ENCODE measurements around the gene GEMIN4.

Gene GEMIN4

GRCh38 chr17:740240-741017 lies 11.6 kb downstream of the GEMIN4 start:
- no peaks in the 10 kb centered on the region for H3K9me3 ChIP-seq (ENCODE audit: severe bottlenecking)
- peaks cover 94% of the 10 kb centered on the region for H3K36me3 ChIP-seq
- no peak overlapping the region for H3K4me3 ChIP-seq (ENCODE audit: low read depth, low read length)
- no peaks in the 10 kb centered on the region for H3K27me3 ChIP-seq (ENCODE audit: insufficient read depth, low read depth, severe bottlenecking)
- TF ChIP-seq CTCF (IDR thresholded peaks at IDR 0.05; ENCODE audit: low read depth, low read length), result no peak
- no peak overlapping the region for H3K27ac ChIP-seq
- no peak for DNase-seq

- Histone ChIP-seq H3K4me3 (ENCODE audit: low read depth, low read length) (no peak overlapping the region), H3K27ac (no peak overlapping the region), H3K36me3 (peaks cover 88% of the 10 kb centered on the region), H3K9me3 (ENCODE audit: severe bottlenecking) (no peaks in the 10 kb centered on the region), H3K27me3 (ENCODE audit: insufficient read depth, low read depth, severe bottlenecking) (no peaks in the 10 kb centered on the region)
- no peak for DNase-seq
- no peak for TF ChIP-seq CTCF (IDR thresholded peaks at IDR 0.05; ENCODE audit: low read depth, low read length)
These were observed 14.4 kb downstream of the GEMIN4 start for GRCh38 chr17:737561-738113.

- no peak for DNase-seq
- peak overlapping the region; percentile 73; the same call in 1 of the 2 replicates for H3K4me3 ChIP-seq (ENCODE audit: low read depth, low read length)
- no peaks in the 10 kb centered on the region for H3K9me3 ChIP-seq (ENCODE audit: severe bottlenecking)
- no peak for TF ChIP-seq CTCF (IDR thresholded peaks at IDR 0.05; ENCODE audit: low read depth, low read length)
- no peaks in the 10 kb centered on the region for H3K27me3 ChIP-seq (ENCODE audit: insufficient read depth, low read depth, severe bottlenecking)
- no peak overlapping the region for H3K27ac ChIP-seq
- peaks cover 53% of the 10 kb centered on the region for H3K36me3 ChIP-seq
These were observed 18.3 kb downstream of the GEMIN4 start for GRCh38 chr17:733743-734142.

GRCh38 chr17:732902-733720 lies 19.0 kb downstream of the GEMIN4 start:
- H3K4me3 ChIP-seq (ENCODE audit: low read depth, low read length), result peak overlapping the region; percentile 73
- DNase-seq, result peak; percentile 25
- H3K9me3 ChIP-seq (ENCODE audit: severe bottlenecking), result no peaks in the 10 kb centered on the region
- peak overlapping the region; percentile 90 for H3K27ac ChIP-seq
- H3K27me3 ChIP-seq (ENCODE audit: insufficient read depth, low read depth, severe bottlenecking), result no peaks in the 10 kb centered on the region
- H3K36me3 ChIP-seq, result peaks cover 47% of the 10 kb centered on the region
- TF ChIP-seq CTCF (IDR thresholded peaks at IDR 0.05; ENCODE audit: low read depth, low read length), result no peak

GRCh38 chr17:732067-732901 lies 19.8 kb downstream of the GEMIN4 start, which contains the start of gene TLCD3A:
Gene TLCD3A (plus strand): TSS chr17:732596. CDS start chr17:732648, 52 bp downstream.
- Histone ChIP-seq H3K36me3 (peaks cover 41% of the 10 kb centered on the region), H3K9me3 (ENCODE audit: severe bottlenecking) (no peaks in the 10 kb centered on the region), H3K27me3 (ENCODE audit: insufficient read depth, low read depth, severe bottlenecking) (no peaks in the 10 kb centered on the region), H3K4me3 (ENCODE audit: low read depth, low read length) (peak within 1 kb of the TSS; percentile 81), H3K27ac (peak within 1 kb of the TSS; percentile 90)
- no peak for TF ChIP-seq CTCF (IDR thresholded peaks at IDR 0.05; ENCODE audit: low read depth, low read length)
- DNase-seq, result peak; percentile 73

Data from WERI-Rb-1 (cell line).